ENCODE data around the gene KCNB1.

The KCNB1 gene

DNA sequence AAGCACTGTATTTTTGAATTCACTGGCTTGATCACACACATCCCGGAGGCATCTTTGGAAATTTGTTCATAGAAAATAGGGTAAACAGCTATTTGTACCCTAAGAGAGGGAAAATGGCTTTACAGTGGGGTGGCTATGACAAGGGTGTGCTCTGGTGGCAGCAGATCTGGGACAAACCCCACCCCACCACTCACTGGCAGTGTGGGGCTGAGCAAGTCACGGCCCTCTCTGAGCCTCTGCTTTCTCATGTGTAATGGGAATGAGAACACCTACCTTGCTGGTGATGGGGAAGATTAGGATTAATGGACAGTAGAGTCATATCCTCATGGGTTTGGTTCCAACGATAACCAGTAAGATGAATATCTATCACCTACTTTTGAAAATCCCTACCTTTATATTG, 78.0 kb downstream of the KCNB1 start:
- Histone ChIP-seq H3K9me3 (ENCODE audit: control insufficient read depth, insufficient read depth, low read length) (peaks cover 4% of the 10 kb centered on the region), H3K4me1 (ENCODE audit: control insufficient read depth, insufficient read depth, low read length) (no peaks in the 10 kb centered on the region), H3K27me3 (ENCODE audit: control insufficient read depth, insufficient read depth, low read length) (no peaks in the 10 kb centered on the region), H3K36me3 (ENCODE audit: control insufficient read depth, insufficient read depth, low read length) (no peaks in the 10 kb centered on the region), H3K9ac (ENCODE audit: low read depth, low read length) (no peak overlapping the region), H3K4me3 (ENCODE audit: low read depth, low read length) (no peak overlapping the region)

GRCh38 chr20:49403911-49404310, 78.6 kb downstream of the KCNB1 start:
- Histone ChIP-seq H3K9me3 (ENCODE audit: control insufficient read depth, insufficient read depth, low read length) (peaks cover 4% of the 10 kb centered on the region), H3K36me3 (ENCODE audit: control insufficient read depth, insufficient read depth, low read length) (no peaks in the 10 kb centered on the region), H3K4me1 (ENCODE audit: control insufficient read depth, insufficient read depth, low read length) (no peaks in the 10 kb centered on the region), H3K4me3 (ENCODE audit: low read depth, low read length) (no peak overlapping the region), H3K27me3 (ENCODE audit: control insufficient read depth, insufficient read depth, low read length) (no peaks in the 10 kb centered on the region), H3K9ac (ENCODE audit: low read depth, low read length) (no peak overlapping the region)

DNA sequence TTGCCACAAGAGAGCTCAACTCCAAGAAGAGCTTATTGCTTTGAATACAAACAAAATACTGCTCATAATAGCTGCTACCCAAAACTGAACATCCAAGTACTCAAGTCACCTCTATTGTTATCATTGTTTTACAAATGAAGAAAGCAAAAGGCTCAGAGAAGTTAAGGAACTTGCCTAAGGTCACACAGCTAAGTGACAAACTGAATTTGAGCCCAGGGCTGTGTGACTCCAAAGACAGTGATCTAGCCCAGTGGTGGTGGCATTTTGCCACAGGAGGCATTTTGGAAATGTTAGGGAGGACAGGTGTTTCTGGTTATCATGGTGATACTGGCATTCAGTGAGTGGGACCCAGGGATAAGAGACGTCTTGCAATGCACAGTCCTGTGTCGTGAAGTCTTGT, 79.5 kb downstream of the KCNB1 start:
- no peaks in the 10 kb centered on the region for H3K27me3 ChIP-seq (ENCODE audit: control insufficient read depth, insufficient read depth, low read length)
- H3K36me3 ChIP-seq (ENCODE audit: control insufficient read depth, insufficient read depth, low read length), result no peaks in the 10 kb centered on the region
- no peaks in the 10 kb centered on the region for H3K4me1 ChIP-seq (ENCODE audit: control insufficient read depth, insufficient read depth, low read length)
- H3K9me3 ChIP-seq (ENCODE audit: control insufficient read depth, insufficient read depth, low read length), result peaks cover 4% of the 10 kb centered on the region
- no peak overlapping the region for H3K9ac ChIP-seq (ENCODE audit: low read depth, low read length)
- no peak overlapping the region for H3K4me3 ChIP-seq (ENCODE audit: low read depth, low read length)

GRCh38 chr20:49400904-49401303, 81.6 kb downstream of the KCNB1 start:
- Histone ChIP-seq H3K4me1 (ENCODE audit: control insufficient read depth, insufficient read depth, low read length) (no peaks in the 10 kb centered on the region), H3K9ac (ENCODE audit: low read depth, low read length) (no peak overlapping the region), H3K36me3 (ENCODE audit: control insufficient read depth, insufficient read depth, low read length) (no peaks in the 10 kb centered on the region), H3K9me3 (ENCODE audit: control insufficient read depth, insufficient read depth, low read length) (peaks cover 4% of the 10 kb centered on the region), H3K4me3 (ENCODE audit: low read depth, low read length) (no peak overlapping the region), H3K27me3 (ENCODE audit: control insufficient read depth, insufficient read depth, low read length) (no peaks in the 10 kb centered on the region)

DNA sequence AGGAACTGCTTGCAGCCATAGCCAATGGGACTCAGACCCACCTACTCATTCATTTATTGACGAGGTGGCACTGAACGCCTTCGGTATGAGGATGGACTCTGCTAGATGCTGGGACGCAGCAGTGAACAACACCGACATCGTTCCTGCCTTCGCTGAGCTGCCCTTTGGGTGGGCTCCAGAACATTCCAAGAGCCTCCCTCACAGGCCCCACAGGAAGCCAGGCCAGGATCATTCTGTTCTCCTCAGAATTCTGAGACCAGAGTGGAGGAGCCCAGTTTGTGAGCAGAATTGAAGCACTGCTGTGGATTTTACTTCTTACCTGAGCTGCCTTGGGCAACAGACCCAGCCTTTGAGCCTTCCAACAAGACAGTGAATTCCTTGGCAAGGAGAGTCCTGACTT, 82.1 kb downstream of the KCNB1 start:
- H3K9ac ChIP-seq (ENCODE audit: low read depth, low read length), result no peak overlapping the region
- no peaks in the 10 kb centered on the region for H3K4me1 ChIP-seq (ENCODE audit: control insufficient read depth, insufficient read depth, low read length)
- H3K9me3 ChIP-seq (ENCODE audit: control insufficient read depth, insufficient read depth, low read length), result peaks cover 4% of the 10 kb centered on the region
- H3K4me3 ChIP-seq (ENCODE audit: low read depth, low read length), result no peak overlapping the region
- H3K27me3 ChIP-seq (ENCODE audit: control insufficient read depth, insufficient read depth, low read length), result no peaks in the 10 kb centered on the region
- no peaks in the 10 kb centered on the region for H3K36me3 ChIP-seq (ENCODE audit: control insufficient read depth, insufficient read depth, low read length)

DNA sequence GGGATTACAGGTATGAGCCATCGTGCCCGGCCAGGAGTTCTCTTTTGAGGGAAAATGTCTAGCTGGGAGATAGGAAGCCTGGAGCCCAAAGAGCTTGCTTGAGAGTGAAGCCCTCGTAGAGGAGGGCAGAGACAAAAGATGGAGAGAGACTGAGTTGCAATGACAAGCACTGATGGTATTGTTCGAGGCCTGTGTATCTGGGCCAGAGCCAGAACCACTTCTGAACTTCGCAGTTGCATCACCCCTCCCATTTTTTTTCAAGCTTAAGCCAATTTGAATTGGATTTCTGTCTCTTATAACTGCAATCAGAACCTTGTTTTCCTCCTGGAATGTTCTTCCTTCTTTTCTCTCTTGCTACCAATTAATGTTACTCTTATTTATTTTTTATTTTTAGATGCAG, 83.1 kb downstream of the KCNB1 start:
- Histone ChIP-seq H3K9me3 (ENCODE audit: control insufficient read depth, insufficient read depth, low read length) (peaks cover 4% of the 10 kb centered on the region), H3K4me1 (ENCODE audit: control insufficient read depth, insufficient read depth, low read length) (no peaks in the 10 kb centered on the region), H3K36me3 (ENCODE audit: control insufficient read depth, insufficient read depth, low read length) (no peaks in the 10 kb centered on the region), H3K27me3 (ENCODE audit: control insufficient read depth, insufficient read depth, low read length) (no peaks in the 10 kb centered on the region), H3K9ac (ENCODE audit: low read depth, low read length) (no peak overlapping the region), H3K4me3 (ENCODE audit: low read depth, low read length) (no peak overlapping the region)

DNA sequence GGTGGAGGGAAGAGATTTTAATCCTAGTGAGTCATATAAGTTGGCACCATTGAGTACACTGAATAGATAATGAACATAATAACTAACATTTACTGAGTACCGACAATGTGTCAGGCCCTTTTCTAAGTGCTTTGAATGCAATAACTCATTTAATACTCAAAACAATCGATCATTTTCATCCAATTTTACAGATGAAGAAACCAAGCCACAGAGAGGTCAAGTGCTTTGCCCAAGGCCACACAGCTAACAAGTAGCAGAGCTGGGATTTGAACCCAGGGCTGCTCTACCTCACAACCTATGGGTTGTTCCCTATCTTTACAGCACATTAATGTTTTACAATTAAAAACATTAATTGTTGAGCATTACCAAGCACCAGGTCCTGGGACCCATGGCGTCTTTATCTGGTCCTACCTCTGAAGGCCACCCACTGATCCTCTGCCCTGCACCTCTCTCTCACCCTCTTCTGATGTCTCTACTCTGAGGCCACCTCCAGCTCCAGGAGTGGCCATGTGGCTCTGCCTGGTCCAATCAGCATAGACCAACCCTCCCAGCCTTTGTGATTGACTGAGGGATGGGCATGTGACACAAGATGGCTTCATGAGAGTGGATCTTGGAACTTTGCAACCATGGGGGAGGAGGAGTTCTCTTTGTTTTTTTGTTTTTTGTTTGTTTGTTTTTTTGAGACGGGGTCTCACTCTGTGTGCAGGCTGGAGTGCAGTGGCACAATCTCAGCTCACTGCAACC, 83.9 kb downstream of the KCNB1 start:
- Histone ChIP-seq H3K9ac (ENCODE audit: low read depth, low read length) (no peak overlapping the region), H3K9me3 (ENCODE audit: control insufficient read depth, insufficient read depth, low read length) (peaks cover 4% of the 10 kb centered on the region), H3K4me3 (ENCODE audit: low read depth, low read length) (no peak overlapping the region), H3K27me3 (ENCODE audit: control insufficient read depth, insufficient read depth, low read length) (no peaks in the 10 kb centered on the region), H3K36me3 (ENCODE audit: control insufficient read depth, insufficient read depth, low read length) (no peaks in the 10 kb centered on the region), H3K4me1 (ENCODE audit: control insufficient read depth, insufficient read depth, low read length) (no peaks in the 10 kb centered on the region)

GRCh38 chr20:49397525-49397924, 84.9 kb downstream of the KCNB1 start:
- H3K9ac ChIP-seq (ENCODE audit: low read depth, low read length), result no peak overlapping the region
- no peak overlapping the region for H3K4me3 ChIP-seq (ENCODE audit: low read depth, low read length)
- no peaks in the 10 kb centered on the region for H3K4me1 ChIP-seq (ENCODE audit: control insufficient read depth, insufficient read depth, low read length)

DNA sequence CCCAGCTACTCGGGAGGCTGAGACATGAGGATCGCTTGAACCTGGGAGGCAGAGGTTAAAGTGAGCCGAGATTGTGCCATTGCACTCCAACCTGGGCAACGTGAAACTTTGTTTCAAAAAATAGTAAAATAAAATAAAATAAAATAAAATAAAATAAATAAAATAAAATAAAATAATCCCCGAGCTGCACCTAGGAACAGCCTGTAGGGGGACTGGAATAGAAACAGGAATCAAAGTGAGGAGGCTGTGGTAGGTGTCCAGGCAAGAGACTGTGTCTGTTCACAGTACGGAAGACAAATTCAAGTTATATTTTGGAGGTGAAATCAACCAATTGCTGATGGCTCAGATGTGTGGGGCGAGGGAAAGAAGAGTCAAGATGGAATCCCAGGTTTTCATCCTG, 86.2 kb downstream of the KCNB1 start:
- H3K27me3 ChIP-seq (ENCODE audit: control insufficient read depth, insufficient read depth, low read length), result no peaks in the 10 kb centered on the region
- no peak overlapping the region for H3K4me3 ChIP-seq (ENCODE audit: low read depth, low read length)
- no peak overlapping the region for H3K9ac ChIP-seq (ENCODE audit: low read depth, low read length)
- H3K36me3 ChIP-seq (ENCODE audit: control insufficient read depth, insufficient read depth, low read length), result no peaks in the 10 kb centered on the region
- H3K9me3 ChIP-seq (ENCODE audit: control insufficient read depth, insufficient read depth, low read length), result no peaks in the 10 kb centered on the region
- no peaks in the 10 kb centered on the region for H3K4me1 ChIP-seq (ENCODE audit: control insufficient read depth, insufficient read depth, low read length)

More at GRCh38 chr20:49397525-49397924, 84.9 kb downstream of the KCNB1 start:
- no peaks in the 10 kb centered on the region for H3K27me3 ChIP-seq (ENCODE audit: control insufficient read depth, insufficient read depth, low read length)
- no peaks in the 10 kb centered on the region for H3K36me3 ChIP-seq (ENCODE audit: control insufficient read depth, insufficient read depth, low read length)
- H3K9me3 ChIP-seq (ENCODE audit: control insufficient read depth, insufficient read depth, low read length), result peaks cover 4% of the 10 kb centered on the region

DNA sequence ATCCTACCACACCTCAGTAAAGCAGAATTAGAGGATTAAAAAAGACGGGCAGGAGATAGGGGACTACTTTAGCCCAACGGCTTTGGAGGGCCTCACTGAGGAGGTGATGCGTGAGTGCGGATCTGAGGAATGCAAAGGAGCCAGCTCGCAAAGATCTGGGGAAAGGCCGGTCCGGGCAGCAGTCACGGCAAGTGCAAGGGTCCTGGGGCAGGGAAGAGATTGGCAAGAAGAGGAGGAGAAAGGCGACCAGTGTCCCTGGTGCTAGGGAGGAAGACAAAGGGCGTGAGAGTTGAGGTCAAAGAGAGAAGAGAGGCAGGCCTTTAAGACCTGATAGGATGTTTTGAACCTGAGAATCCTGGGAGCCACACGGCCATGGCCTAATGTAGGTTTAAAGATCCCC, 86.8 kb downstream of the KCNB1 start:
- Histone ChIP-seq H3K27me3 (ENCODE audit: control insufficient read depth, insufficient read depth, low read length) (no peaks in the 10 kb centered on the region), H3K36me3 (ENCODE audit: control insufficient read depth, insufficient read depth, low read length) (no peaks in the 10 kb centered on the region), H3K4me3 (ENCODE audit: low read depth, low read length) (no peak overlapping the region), H3K9ac (ENCODE audit: low read depth, low read length) (no peak overlapping the region), H3K4me1 (ENCODE audit: control insufficient read depth, insufficient read depth, low read length) (no peaks in the 10 kb centered on the region), H3K9me3 (ENCODE audit: control insufficient read depth, insufficient read depth, low read length) (no peaks in the 10 kb centered on the region)

- no peaks in the 10 kb centered on the region for H3K4me1 ChIP-seq (ENCODE audit: control insufficient read depth, insufficient read depth, low read length)
- no peak overlapping the region for H3K4me3 ChIP-seq (ENCODE audit: low read depth, low read length)
- no peaks in the 10 kb centered on the region for H3K36me3 ChIP-seq (ENCODE audit: control insufficient read depth, insufficient read depth, low read length)
- no peaks in the 10 kb centered on the region for H3K27me3 ChIP-seq (ENCODE audit: control insufficient read depth, insufficient read depth, low read length)
- no peaks in the 10 kb centered on the region for H3K9me3 ChIP-seq (ENCODE audit: control insufficient read depth, insufficient read depth, low read length)
- no peak overlapping the region for H3K9ac ChIP-seq (ENCODE audit: low read depth, low read length)
Observed at GRCh38 chr20:49395183-49395582, 87.3 kb downstream of the KCNB1 start.

- H3K27me3 ChIP-seq (ENCODE audit: control insufficient read depth, insufficient read depth, low read length), result no peaks in the 10 kb centered on the region
- no peaks in the 10 kb centered on the region for H3K4me1 ChIP-seq (ENCODE audit: control insufficient read depth, insufficient read depth, low read length)
- H3K9ac ChIP-seq (ENCODE audit: low read depth, low read length), result no peak overlapping the region
- no peaks in the 10 kb centered on the region for H3K36me3 ChIP-seq (ENCODE audit: control insufficient read depth, insufficient read depth, low read length)
- no peak overlapping the region for H3K4me3 ChIP-seq (ENCODE audit: low read depth, low read length)
- H3K9me3 ChIP-seq (ENCODE audit: control insufficient read depth, insufficient read depth, low read length), result no peaks in the 10 kb centered on the region
Observed at GRCh38 chr20:49394757-49395156, 87.7 kb downstream of the KCNB1 start.

Data from iPS-15b (cell line).